Measurements from ENCODE around the gene RAD54L.
"Not testable (repeated sequence)": the region's sequence is repeated elsewhere in the genome, so short reads cannot be mapped to it uniquely, and the experiment has no call there.

RAD54L gene

GRCh38 chr1:46288485-46289133 lies 41.0 kb downstream of the RAD54L start:
- peak; percentile 63 for DNase-seq

- DNase-seq = no peak
Measured at GRCh38 chr1:46289134-46289494, 41.6 kb downstream of the RAD54L start.

DNA sequence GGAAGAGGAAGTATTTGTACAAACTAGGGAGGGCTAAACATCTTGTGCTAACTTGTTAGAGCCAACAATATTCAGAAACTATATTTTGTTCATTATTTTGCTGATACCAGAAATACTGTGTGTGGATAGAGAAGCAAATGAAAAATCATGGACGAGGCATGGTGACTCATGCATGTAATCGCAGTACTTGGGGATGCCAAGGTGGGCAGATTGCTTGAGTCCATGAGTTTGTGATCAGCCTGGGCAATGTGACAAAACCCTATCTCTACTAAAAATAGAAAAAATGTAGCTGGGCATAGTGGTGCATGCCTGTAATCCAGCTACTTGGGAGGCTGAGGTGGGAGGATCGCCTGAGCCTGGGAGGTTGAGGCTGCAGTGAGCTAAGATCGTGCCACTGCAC lies 42.4 kb downstream of the RAD54L start:
- no peak for DNase-seq

- no peak for DNase-seq
Measured at GRCh38 chr1:46295306-46295705, 47.7 kb downstream of the RAD54L start.

DNA sequence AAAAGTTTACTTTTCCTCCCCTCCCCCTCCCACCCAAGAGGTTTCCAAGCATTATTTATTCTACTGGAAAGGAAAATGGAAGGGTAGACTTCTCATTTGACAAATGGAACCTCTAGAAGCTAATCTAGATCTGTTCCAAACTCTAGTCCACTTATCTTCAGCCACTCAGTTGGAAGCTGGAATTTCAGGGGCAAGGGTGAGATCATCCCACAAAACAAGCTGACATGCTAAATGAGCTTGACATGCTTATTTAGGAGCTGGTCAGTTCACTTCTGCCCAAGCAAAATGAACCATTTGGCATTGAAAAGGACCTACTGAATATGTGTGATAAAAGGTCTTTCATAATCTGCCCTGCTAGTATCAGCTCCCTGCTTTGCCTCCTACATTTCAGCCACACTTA lies 50.8 kb downstream of the RAD54L start:
- no peak for DNase-seq

- peak; percentile 35 for DNase-seq
Measured at GRCh38 chr1:46300673-46301405, 53.3 kb downstream of the RAD54L start.

- DNase-seq = no peak
Measured at GRCh38 chr1:46301406-46301807, 53.8 kb downstream of the RAD54L start.

DNA sequence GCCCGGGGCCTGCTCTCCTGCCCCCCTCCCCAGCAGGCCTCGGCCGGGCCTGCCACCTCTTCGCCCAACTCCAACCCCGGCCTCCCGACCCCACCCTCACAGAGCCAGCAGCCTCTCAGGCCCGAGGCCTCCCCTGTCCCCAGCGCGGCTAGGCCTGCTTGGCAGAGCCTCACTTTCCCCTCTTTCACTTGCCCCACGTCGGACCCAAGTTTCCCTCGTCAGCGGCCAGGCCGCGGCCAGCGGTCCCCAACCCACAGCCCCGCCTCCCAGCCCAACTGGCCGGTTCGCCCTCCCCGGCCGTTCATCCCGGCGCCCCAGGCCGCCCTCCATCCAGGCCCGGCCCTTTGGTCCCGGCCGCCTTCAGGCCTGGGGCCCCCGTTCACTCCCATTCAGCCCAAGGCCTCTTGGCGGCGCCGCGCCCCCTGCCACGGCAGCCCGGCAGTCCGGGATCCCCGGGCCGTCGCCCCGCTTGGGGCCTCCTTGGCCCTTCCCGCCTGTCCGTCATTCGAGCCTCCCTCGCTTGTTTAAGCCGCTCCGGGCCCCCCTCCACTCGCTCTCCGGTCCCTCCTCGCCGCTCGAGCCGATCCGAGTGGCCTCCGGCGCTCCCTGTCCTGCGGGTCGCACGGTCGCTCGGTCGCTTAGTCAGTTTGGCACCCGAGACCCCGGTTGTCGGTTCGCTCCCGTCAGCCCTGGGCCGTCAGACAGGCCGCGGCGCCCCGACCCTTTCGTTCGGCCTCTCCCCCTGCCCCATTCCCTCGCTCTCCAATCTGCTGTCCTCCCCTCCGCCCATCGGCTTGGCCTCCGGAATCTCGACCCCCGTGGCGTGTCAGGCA lies 54.5 kb downstream of the RAD54L start:
- DNase-seq = peak; percentile 47

DNA sequence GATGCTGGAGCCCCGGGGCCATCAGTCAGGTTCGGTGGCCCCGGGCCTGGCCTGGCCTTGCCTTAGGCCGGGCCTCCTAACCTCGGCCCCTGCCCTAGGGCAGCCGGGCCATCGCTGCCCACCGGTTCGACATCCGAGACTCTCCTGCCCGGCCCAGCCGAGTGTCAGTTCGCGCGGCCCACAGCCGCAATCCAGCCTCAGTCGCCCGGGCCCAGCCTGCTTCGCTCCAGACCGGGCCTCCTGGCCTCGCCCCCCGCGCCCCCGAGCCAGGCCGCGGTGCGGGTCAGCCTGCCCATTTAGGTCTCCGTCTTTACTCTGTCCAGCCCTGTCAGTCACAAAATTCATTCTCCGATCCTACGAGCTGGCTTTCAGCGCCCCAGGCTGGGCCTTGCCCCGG lies 55.1 kb downstream of the RAD54L start:
- peak; percentile 20 for DNase-seq

GRCh38 chr1:46303038-46303871 lies 55.7 kb downstream of the RAD54L start, which contains the start of the genes LRRC41 and UQCRH:
TSS of gene LRRC41 (minus strand) at chr1:46303616. CDS start at chr1:46303322, 294 bp downstream.
TSS of gene UQCRH (plus strand) at chr1:46303698. CDS start at chr1:46303767, 69 bp downstream.
- peak; percentile 96 for DNase-seq

- no peak for DNase-seq
Measured at GRCh38 chr1:46303872-46304326, 56.3 kb downstream of the RAD54L start.

DNA sequence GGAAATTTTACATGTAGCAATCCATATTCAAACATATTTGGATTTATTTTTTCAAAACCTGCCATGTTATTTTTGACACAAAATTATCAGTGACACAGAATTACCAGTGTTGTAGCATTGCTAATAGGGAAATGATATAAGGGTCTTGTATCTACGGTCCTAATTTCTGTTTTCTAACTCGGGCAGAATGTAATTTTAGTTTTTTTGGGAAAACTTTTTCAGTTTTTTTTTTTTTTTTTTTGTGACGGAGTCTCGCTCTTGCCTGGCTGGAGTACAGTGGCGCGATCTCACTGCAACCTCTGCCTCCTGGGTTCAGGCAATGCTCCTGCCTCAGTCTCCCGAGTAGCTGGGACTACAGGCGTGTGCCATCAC lies 58.6 kb downstream of the RAD54L start:
- no peak for DNase-seq

DNA sequence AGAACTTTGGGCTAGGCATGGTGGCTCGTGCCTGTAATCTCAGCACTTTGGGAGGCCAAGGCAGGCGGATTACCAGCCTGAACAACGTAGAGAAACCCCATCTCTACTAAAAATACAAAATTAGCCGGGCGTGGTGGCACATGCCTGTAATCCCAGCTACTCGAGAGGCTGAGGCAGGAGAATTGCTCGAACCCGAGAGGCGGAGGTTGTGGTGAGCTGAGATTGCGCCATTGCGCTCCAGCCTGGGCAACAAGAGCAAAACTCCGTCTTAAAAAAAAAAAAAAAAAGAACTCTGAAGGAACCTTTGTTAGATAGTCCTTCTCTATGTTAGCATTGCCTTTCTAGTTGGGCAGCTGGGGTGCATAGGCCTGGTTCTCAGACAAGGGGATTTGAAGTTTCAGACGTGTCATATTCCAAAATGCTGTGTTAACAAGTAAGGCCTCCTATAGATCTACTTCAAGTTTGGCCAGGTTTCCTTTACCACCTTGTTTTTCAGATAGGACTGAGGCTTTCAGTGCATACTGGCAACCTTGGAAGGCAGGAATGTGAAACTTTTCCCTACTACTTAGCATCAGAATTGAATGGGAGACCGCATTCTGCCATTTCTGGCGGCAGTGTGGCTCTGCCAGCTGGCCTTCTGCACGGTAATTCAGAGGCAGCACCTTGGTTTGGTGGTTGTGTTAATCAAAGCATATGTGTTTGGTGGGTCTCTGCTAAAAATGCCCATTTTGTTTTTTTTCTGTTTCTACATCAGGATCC lies 62.0 kb downstream of the RAD54L start:
- no peak for DNase-seq

- no peak for DNase-seq
Measured at GRCh38 chr1:46310321-46310720, 62.8 kb downstream of the RAD54L start.

GRCh38 chr1:46315669-46316403 lies 68.3 kb downstream of the RAD54L start:
- DNase-seq = peak; percentile 26

DNA sequence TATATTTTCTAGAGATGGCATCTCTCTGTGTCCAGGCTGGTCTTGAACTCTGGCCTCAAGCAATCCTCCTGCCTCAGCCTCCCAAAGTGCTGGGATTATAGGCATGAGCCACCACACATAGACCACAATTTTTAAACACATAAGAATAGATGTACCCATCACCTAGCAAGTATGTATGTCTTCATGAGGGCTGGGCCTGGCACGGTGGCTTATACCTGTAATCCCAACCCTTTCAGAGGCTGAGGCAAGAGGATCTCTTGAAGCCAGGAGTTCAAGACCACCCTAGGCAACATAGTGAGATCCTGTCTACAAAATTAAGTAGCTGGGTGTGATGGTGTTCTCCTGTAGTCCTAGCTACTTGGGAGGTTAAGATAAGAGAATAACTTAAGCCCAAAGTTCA lies 69.8 kb downstream of the RAD54L start:
- DNase-seq = no peak

DNA sequence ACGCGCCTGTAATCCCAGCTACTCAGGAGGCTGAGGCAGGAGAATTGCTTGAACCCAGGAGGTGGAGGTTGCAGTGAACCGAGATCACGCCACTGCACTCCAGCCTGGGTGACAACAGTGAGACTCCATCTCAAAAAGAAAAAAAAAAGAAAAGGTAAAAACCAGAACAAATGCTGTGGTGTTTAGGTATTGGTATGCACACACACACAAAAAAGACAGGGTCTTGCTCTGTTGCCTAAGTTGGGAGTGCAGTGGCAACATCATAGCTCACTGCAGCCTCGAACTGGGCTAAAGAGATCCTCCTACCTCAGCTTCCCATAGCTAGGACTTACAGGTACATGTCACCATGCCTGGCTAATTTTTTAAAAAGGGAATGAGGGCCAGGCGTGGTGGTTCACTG lies 71.7 kb downstream of the RAD54L start:
- not testable (repeated sequence) for DNase-seq

GRCh38 chr1:46319960-46320914 lies 72.7 kb downstream of the RAD54L start:
- DNase-seq = not testable (repeated sequence)

GRCh38 chr1:46322191-46322590 lies 74.6 kb downstream of the RAD54L start:
- DNase-seq = not testable (repeated sequence)
